MCF 10A (cell line): ENCODE measurements around the gene PLXNC1. TPM values are rescaled to one million over a fixed set of nuclear protein-coding genes. Genes with fewer than 3 reads are reported as not detected.

Source experiments
- BruUV-seq: library from RNA; stranded (reverse); fragments of 400-500 nt; replicated peaks from 2 replicates; lab custom pipeline; 2021; lab: Mats Ljungman, UMichigan
- CTCF ChIA-PET: fragments of 300-600 bp; sonication (Branson Sonifier 250); formaldehyde crosslinking; extraction: SDS; loops from one replicate; lab custom pipeline; 2021; ENCODE audit warnings: antibody characterized with exemption, inconsistent platforms; lab: Yijun Ruan, JAX
- POLR2A ChIA-PET: fragments of 300-600, 350-650 bp; sonication (Branson Sonifier 250); formaldehyde crosslinking; extraction: SDS; loops from one replicate; lab custom pipeline; 2020; ENCODE audit warnings: antibody characterized with exemption, inconsistent platforms; lab: Yijun Ruan, JAX
- DNase-seq: peaks from one replicate; pipeline ENCODE4 v3.0.0-alpha.2; 2018; ENCODE audit not compliant: unreplicated experiment
- H3K27ac Mint-ChIP-seq: one replicate; pipeline ENCODE4 v1.8.0; 2022; ENCODE audit warnings: mild to moderate bottlenecking, low read depth, mixed read lengths; ENCODE audit not compliant: unreplicated experiment
- H3K27me3 Mint-ChIP-seq: one replicate; pipeline ENCODE4 v1.8.0; 2022; ENCODE audit warnings: mixed read lengths; ENCODE audit not compliant: insufficient read depth, unreplicated experiment
- H3K36me3 Mint-ChIP-seq: one replicate; pipeline ENCODE4 v1.8.0; 2022; ENCODE audit warnings: mild to moderate bottlenecking, moderate library complexity, mixed read lengths; ENCODE audit not compliant: insufficient read depth, unreplicated experiment
- H3K4me1 Mint-ChIP-seq: one replicate; pipeline ENCODE4 v1.8.0; 2022; ENCODE audit warnings: mixed read lengths; ENCODE audit not compliant: insufficient read depth, unreplicated experiment
- H3K4me3 Mint-ChIP-seq: one replicate; pipeline ENCODE4 v1.8.0; 2022; ENCODE audit warnings: mild to moderate bottlenecking, moderate library complexity, mixed read lengths; ENCODE audit not compliant: unreplicated experiment
- H3K9me3 Mint-ChIP-seq: one replicate; pipeline ENCODE4 v1.8.0; 2022; ENCODE audit warnings: mixed read lengths; ENCODE audit not compliant: unreplicated experiment
- intact Hi-C: fragments of 100-400 bp; cut with micrococcal nuclease; formaldehyde crosslinking; loops from 2 replicates; pipeline ENCODE4 v1.14.1; 2022
- total RNA-seq: library from RNA; stranded (reverse); gene quantifications from 2 replicates; pipeline ENCODE4 v1.2.3, GENCODE V29; 2022
- TF ChIP-seq, protein P1 (sequence below): fragments of 200-600 bp; IDR thresholded peaks from one replicate; pipeline ENCODE4 v1.8.0; 2022; ENCODE audit warnings: antibody characterized with exemption, mild to moderate bottlenecking; ENCODE audit not compliant: unreplicated experiment

Gene PLXNC1
- total RNA-seq, 1 experiment from 2014 or later: 2.4 TPM

DNA sequence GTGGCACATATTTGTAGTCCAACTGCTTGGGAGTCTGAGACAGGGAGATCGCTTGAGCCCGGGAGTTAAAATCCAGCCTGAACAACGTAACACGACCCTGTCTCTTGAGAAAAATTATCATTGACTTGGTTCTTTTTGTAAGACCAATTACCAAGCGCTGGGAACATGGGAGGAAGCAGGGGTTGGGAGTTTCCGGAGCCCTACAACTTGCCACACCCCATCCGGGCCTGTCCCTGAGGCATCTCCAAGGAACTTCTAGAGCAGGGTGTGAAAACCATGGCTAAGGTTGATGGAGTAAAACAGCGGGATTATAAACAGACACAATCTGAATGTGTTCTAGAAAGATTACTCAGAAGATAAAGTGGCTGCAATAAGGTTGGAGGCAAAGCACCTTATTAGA, 10.3 kb downstream of the PLXNC1 start:
- Mint-ChIP-seq H3K27ac (no peak overlapping the region), H3K9me3 (peaks cover 5% of the 10 kb centered on the region), H3K4me3 (no peak overlapping the region), H3K27me3 (peaks cover 2% of the 10 kb centered on the region), H3K4me1 (no peaks in the 10 kb centered on the region), H3K36me3 (no peaks in the 10 kb centered on the region)
- ChIA-PET POLR2A (no interaction called here), CTCF (no interaction called here)
- TF ChIP-seq, protein P1, sequence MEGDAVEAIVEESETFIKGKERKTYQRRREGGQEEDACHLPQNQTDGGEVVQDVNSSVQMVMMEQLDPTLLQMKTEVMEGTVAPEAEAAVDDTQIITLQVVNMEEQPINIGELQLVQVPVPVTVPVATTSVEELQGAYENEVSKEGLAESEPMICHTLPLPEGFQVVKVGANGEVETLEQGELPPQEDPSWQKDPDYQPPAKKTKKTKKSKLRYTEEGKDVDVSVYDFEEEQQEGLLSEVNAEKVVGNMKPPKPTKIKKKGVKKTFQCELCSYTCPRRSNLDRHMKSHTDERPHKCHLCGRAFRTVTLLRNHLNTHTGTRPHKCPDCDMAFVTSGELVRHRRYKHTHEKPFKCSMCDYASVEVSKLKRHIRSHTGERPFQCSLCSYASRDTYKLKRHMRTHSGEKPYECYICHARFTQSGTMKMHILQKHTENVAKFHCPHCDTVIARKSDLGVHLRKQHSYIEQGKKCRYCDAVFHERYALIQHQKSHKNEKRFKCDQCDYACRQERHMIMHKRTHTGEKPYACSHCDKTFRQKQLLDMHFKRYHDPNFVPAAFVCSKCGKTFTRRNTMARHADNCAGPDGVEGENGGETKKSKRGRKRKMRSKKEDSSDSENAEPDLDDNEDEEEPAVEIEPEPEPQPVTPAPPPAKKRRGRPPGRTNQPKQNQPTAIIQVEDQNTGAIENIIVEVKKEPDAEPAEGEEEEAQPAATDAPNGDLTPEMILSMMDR: no peak
- BruUV-seq: no TSS peak
- no peak for DNase-seq
- intact Hi-C loops: no loop called here

DNA sequence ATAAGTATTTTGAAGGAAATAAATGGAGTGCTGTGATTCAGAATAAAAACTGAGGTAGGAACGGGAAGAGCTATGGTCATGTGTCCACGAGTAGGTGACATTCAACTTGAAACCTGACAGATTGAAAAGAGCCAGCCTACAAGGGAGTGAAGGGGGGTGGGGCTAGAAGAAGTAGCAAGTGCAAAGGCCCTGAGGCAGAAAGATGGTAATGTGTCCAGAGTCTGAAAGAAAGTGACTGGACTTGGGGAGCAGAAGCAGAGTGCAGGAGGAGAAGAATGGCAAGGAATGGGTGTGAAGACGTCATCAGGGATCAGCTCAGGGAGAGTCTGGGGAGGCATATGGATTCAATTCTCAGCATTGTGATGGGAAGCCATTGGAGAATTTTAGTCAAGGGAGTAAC, 13.7 kb downstream of the PLXNC1 start:
- POLR2A ChIA-PET: no interaction called here
- H3K4me3 Mint-ChIP-seq: no peak overlapping the region
- intact Hi-C loops: no loop called here
- DNase-seq: no peak
- no peak overlapping the region for H3K27ac Mint-ChIP-seq
- H3K9me3 Mint-ChIP-seq: peaks cover 5% of the 10 kb centered on the region
- CTCF ChIA-PET: no interaction called here
- H3K4me1 Mint-ChIP-seq: no peaks in the 10 kb centered on the region
- peaks cover 1% of the 10 kb centered on the region for H3K27me3 Mint-ChIP-seq
- no peaks in the 10 kb centered on the region for H3K36me3 Mint-ChIP-seq
- TF ChIP-seq, protein P1: no peak
- BruUV-seq: no TSS peak

DNA sequence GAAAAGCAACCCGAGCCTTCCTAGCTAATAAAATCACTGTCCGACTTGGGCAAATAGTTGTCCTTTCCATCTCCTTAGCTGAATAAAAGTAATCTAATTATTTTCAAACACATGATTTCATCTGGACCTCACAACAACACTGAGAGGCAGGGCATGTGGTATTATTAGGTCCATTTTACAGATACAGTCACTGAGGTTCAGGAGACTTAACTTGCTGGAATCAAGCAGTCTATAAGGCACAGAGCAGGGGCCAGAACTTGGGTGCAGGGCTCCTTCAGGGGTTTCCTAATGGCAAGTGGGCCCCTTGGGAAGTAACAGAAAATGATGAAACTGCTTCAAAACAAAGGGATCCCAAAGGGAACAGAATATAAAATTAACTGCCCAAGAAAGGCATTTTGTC, 15.5 kb downstream of the PLXNC1 start:
- H3K27me3 Mint-ChIP-seq: peaks cover 12% of the 10 kb centered on the region
- no peak overlapping the region for H3K27ac Mint-ChIP-seq

DNA sequence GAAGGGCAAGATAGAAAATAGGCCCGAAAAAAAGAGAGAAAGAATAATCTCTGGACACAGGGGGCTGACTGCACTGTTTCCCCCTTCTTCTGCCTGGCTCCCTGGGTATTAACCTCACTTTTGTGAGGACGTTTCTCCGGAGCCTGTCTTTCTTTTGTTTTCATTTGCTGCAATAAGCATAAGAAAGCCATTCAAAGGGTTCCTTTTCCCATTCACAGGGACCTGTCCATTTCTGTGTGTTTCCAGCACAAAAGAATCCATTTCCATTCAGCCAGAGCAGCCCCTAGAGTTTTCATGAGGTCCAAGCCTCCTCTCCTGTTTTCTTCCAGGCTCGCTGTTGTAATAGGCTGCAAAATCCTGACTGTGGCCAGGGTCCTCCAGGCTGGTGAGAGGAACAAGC, 16.8 kb downstream of the PLXNC1 start:
- no peak for DNase-seq
- CTCF ChIA-PET: no interaction called here
- Mint-ChIP-seq H3K4me1 (peaks cover 1% of the 10 kb centered on the region), H3K9me3 (peaks cover 7% of the 10 kb centered on the region), H3K4me3 (no peak overlapping the region), H3K36me3 (no peaks in the 10 kb centered on the region), H3K27me3 (peaks cover 15% of the 10 kb centered on the region), H3K27ac (no peak overlapping the region)
- TF ChIP-seq, protein P1: no peak
- intact Hi-C loops: no loop called here
- POLR2A ChIA-PET: interaction anchor here (1.2 kb wide), 1 partner anchor 8 kb away, joined by 4 read pairs; no protein-coding TSS in a partner anchor
- no TSS peak for BruUV-seq

More for the DNA sequence above, 15.5 kb downstream of the PLXNC1 start:
- no TSS peak for BruUV-seq
- Mint-ChIP-seq H3K4me1 (no peaks in the 10 kb centered on the region), H3K36me3 (no peaks in the 10 kb centered on the region), H3K9me3 (peaks cover 5% of the 10 kb centered on the region), H3K4me3 (no peak overlapping the region)
- CTCF ChIA-PET: no interaction called here
- intact Hi-C loops: no loop called here
- POLR2A ChIA-PET: no interaction called here
- TF ChIP-seq, protein P1: no peak
- no peak for DNase-seq
